ENCODE data around the gene TGM1. TPM values are rescaled to one million over a fixed set of nuclear protein-coding genes. Genes with fewer than 3 reads are reported as not detected.

TGM1 gene
- total RNA-seq (1 to 10 TPM in 1 of 2 donors, under 1 TPM in 1; 0.52 to 5.7 TPM), polyA plus RNA-seq (1 to 10 TPM in 1 of 2 donors, under 1 TPM in 1; 0.88 to 1.3 TPM)
- long read RNA-seq, donor 1: 0 reads
- long read RNA-seq, donor 2, partial matches to known transcripts: 0 of 1 reads
- long read RNA-seq, donor 2, other reads (novel, unspliced or antisense): 0 of 1 reads

- ATAC-seq (ENCODE audit: low FRiP score): no peak
- H3K27ac ChIP-seq (ENCODE audit: low read depth in 1 of 2, low read length in 2 of 2): no peak within 1 kb of the TSS
Measured at GRCh38 chr14:24262821-24263733, at the start of gene TGM1. TGM1 (minus strand) TSS chr14:24263177; CDS start chr14:24262352, 825 bp downstream.

GRCh38 chr14:24311837-24312615 is 49.0 kb upstream of the TGM1 start:
- no peaks in the 10 kb centered on the region for H3K4me1 ChIP-seq (ENCODE audit: control insufficient read depth in 1 of 2, insufficient read depth in 2 of 2, low read length in 2 of 2)
- intact Hi-C loops (cut with DNase I): no loop called here

More at GRCh38 chr14:24262821-24263733, at the start of gene TGM1:
- Histone ChIP-seq H3K4me1 (ENCODE audit: control insufficient read depth in 1 of 2, insufficient read depth in 2 of 2, low read length in 2 of 2) (no peaks in the 10 kb centered on the region), H3K9me3 (ENCODE audit: control insufficient read depth, low read length) (no peaks in the 10 kb centered on the region), H3K27me3 (ENCODE audit: control insufficient read depth in 1 of 2, insufficient read depth in 2 of 2, low read length in 1 of 2) (no peaks in the 10 kb centered on the region), H3K36me3 (ENCODE audit: control insufficient read depth in 1 of 2, insufficient read depth in 2 of 2, low read length in 1 of 2) (peaks cover 0 to 4% of the 10 kb centered on the region in 2 donors), H3K4me3 (ENCODE audit: low read length in 2 of 2) (no peak within 1 kb of the TSS)
- intact Hi-C loops (cut with DNase I): no loop called here
- WGBS, 2 donors: 70 to 80% methylated on average over 14 of the region's 14 CpGs
- DNase-seq: peak in 1 of 2 donors; percentile 51

GRCh38 chr14:24310646-24311604 is 47.9 kb upstream of the TGM1 start, which contains the start of gene LTB4R:
LTB4R (plus strand) TSS chr14:24311502; CDS start chr14:24315652, 4,150 bp downstream.
- ATAC-seq (ENCODE audit: low FRiP score): peak; percentile 84
- H3K4me1 ChIP-seq (ENCODE audit: control insufficient read depth in 1 of 2, insufficient read depth in 2 of 2, low read length in 2 of 2): no peaks in the 10 kb centered on the region
- WGBS, 2 donors: 9% methylated on average over 86 to 99 of the region's 99 CpGs
- DNase-seq: peak; percentile 84 to 92
- peak within 1 kb of the TSS in 1 of 2 donors; percentile 19 for H3K4me3 ChIP-seq (ENCODE audit: low read length in 2 of 2)
- intact Hi-C loops (cut with DNase I): no loop called here
- H3K9me3 ChIP-seq (ENCODE audit: control insufficient read depth, low read length): no peaks in the 10 kb centered on the region
- peaks cover 0 to 6% of the 10 kb centered on the region in 2 donors for H3K36me3 ChIP-seq (ENCODE audit: control insufficient read depth in 1 of 2, insufficient read depth in 2 of 2, low read length in 1 of 2)
- H3K27ac ChIP-seq (ENCODE audit: low read depth in 1 of 2, low read length in 2 of 2): peak within 1 kb of the TSS in 1 of 2 donors; percentile 45
- H3K27me3 ChIP-seq (ENCODE audit: control insufficient read depth in 1 of 2, insufficient read depth in 2 of 2, low read length in 1 of 2): no peaks in the 10 kb centered on the region

More at GRCh38 chr14:24311837-24312615, 49.0 kb upstream of the TGM1 start:
- DNase-seq (no peak), ATAC-seq (ENCODE audit: low FRiP score) (no peak)
- H3K36me3 ChIP-seq (ENCODE audit: control insufficient read depth in 1 of 2, insufficient read depth in 2 of 2, low read length in 1 of 2): no peaks in the 10 kb centered on the region
- H3K27me3 ChIP-seq (ENCODE audit: control insufficient read depth in 1 of 2, insufficient read depth in 2 of 2, low read length in 1 of 2): no peaks in the 10 kb centered on the region
- H3K27ac ChIP-seq (ENCODE audit: low read depth in 1 of 2, low read length in 2 of 2): no peak overlapping the region
- no peak overlapping the region for H3K4me3 ChIP-seq (ENCODE audit: low read length in 2 of 2)
- 73 to 84% methylated on average over 1 of the region's 1 CpG for WGBS, 2 donors
- no peaks in the 10 kb centered on the region for H3K9me3 ChIP-seq (ENCODE audit: control insufficient read depth, low read length)

- H3K27ac ChIP-seq (ENCODE audit: low read depth in 1 of 2, low read length in 2 of 2): peak overlapping the region in 1 of 2 donors; percentile 45
- no peak overlapping the region for H3K4me3 ChIP-seq (ENCODE audit: low read length in 2 of 2)
- 26% methylated on average over 5 of the region's 5 CpGs for WGBS, 2 donors
- intact Hi-C loops (cut with DNase I): no loop called here
- DNase-seq: no peak
- no peaks in the 10 kb centered on the region for H3K27me3 ChIP-seq (ENCODE audit: control insufficient read depth in 1 of 2, insufficient read depth in 2 of 2, low read length in 1 of 2)
- no peak for ATAC-seq (ENCODE audit: low FRiP score)
- H3K9me3 ChIP-seq (ENCODE audit: control insufficient read depth, low read length): no peaks in the 10 kb centered on the region
- no peaks in the 10 kb centered on the region for H3K4me1 ChIP-seq (ENCODE audit: control insufficient read depth in 1 of 2, insufficient read depth in 2 of 2, low read length in 2 of 2)
- peaks cover 0 to 10% of the 10 kb centered on the region in 2 donors for H3K36me3 ChIP-seq (ENCODE audit: control insufficient read depth in 1 of 2, insufficient read depth in 2 of 2, low read length in 1 of 2)
Measured at GRCh38 chr14:24310265-24310645, 47.3 kb upstream of the TGM1 start.

GRCh38 chr14:24309538-24310264 is 46.7 kb upstream of the TGM1 start, which contains the start of gene LTB4R2:
LTB4R2 (plus strand) TSS chr14:24310140; CDS start chr14:24310665, 525 bp downstream.
- H3K9me3 ChIP-seq (ENCODE audit: control insufficient read depth, low read length): no peaks in the 10 kb centered on the region
- whole genome bisulfite sequencing, 2 donors: 86 to 89% methylated on average over 5 of the region's 5 CpGs
- H3K27ac ChIP-seq (ENCODE audit: low read depth in 1 of 2, low read length in 2 of 2): peak within 1 kb of the TSS in 1 of 2 donors; percentile 45
- intact Hi-C loops (cut with DNase I): no loop called here
- DNase-seq (no peak), ATAC-seq (ENCODE audit: low FRiP score) (no peak)
- no peaks in the 10 kb centered on the region for H3K4me1 ChIP-seq (ENCODE audit: control insufficient read depth in 1 of 2, insufficient read depth in 2 of 2, low read length in 2 of 2)
- H3K27me3 ChIP-seq (ENCODE audit: control insufficient read depth in 1 of 2, insufficient read depth in 2 of 2, low read length in 1 of 2): no peaks in the 10 kb centered on the region
- peak within 1 kb of the TSS in 1 of 2 donors; percentile 19 for H3K4me3 ChIP-seq (ENCODE audit: low read length in 2 of 2)
- peaks cover 0 to 12% of the 10 kb centered on the region in 2 donors for H3K36me3 ChIP-seq (ENCODE audit: control insufficient read depth in 1 of 2, insufficient read depth in 2 of 2, low read length in 1 of 2)

GRCh38 chr14:24308342-24309124 is 45.6 kb upstream of the TGM1 start:
- Histone ChIP-seq H3K27me3 (ENCODE audit: control insufficient read depth in 1 of 2, insufficient read depth in 2 of 2, low read length in 1 of 2) (no peaks in the 10 kb centered on the region), H3K4me3 (ENCODE audit: low read length in 2 of 2) (no peak overlapping the region), H3K4me1 (ENCODE audit: control insufficient read depth in 1 of 2, insufficient read depth in 2 of 2, low read length in 2 of 2) (no peaks in the 10 kb centered on the region), H3K27ac (ENCODE audit: low read depth in 1 of 2, low read length in 2 of 2) (no peak overlapping the region), H3K9me3 (ENCODE audit: control insufficient read depth, low read length) (no peaks in the 10 kb centered on the region), H3K36me3 (ENCODE audit: control insufficient read depth in 1 of 2, insufficient read depth in 2 of 2, low read length in 1 of 2) (peaks cover 0 to 16% of the 10 kb centered on the region in 2 donors)
- DNase-seq: no peak
- WGBS, 2 donors: 90 to 91% methylated on average over 7 of the region's 7 CpGs
- ATAC-seq (ENCODE audit: low FRiP score): no peak
- intact Hi-C loops (cut with DNase I): no loop called here

Measured in aorta (tissue), 5 donors.